A549 (cell line): Measurements from ENCODE around the gene RIMBP2. TPM values are rescaled to one million over a fixed set of nuclear protein-coding genes. Genes with fewer than 3 reads are reported as not detected.

Source experiments
- ATAC-seq, 2 experiments: fragments of 200-7000 bp in 1 of 2; fragments of >200 bp in 1 of 2; cut with Nextera tagmentation in 1 of 2; cut with Tn5 transposase in 1 of 2; 3 replicates each; pipeline versions ENCODE4 v1.8.0 to v1.9.1; 2018 to 2020; ENCODE audit warnings: mild to moderate bottlenecking in 1 of 2, moderate library complexity in 1 of 2
- CTCF ChIA-PET: fragments of 300-600 bp; sonication (Branson Sonifier 250); formaldehyde crosslinking; extraction: SDS; loops from one replicate; lab custom pipeline; 2021; ENCODE audit warnings: antibody characterized with exemption, inconsistent platforms; lab: Yijun Ruan, JAX
- POLR2A ChIA-PET: fragments of 350-600 bp; formaldehyde crosslinking; extraction: SDS; loops from one replicate; lab custom pipeline; 2021; ENCODE audit warnings: antibody characterized with exemption, inconsistent platforms; lab: Yijun Ruan, JAX
- DNase-seq, 2 experiments: peaks; one replicate each; pipeline versions ENCODE4 v3.0.0 to v3.0.0-alpha.2; 2011 to 2016; ENCODE audit warnings: low read depth in 1 of 2, low spot score in 1 of 2
- FAIRE-seq: peaks from 2 replicates; lab custom pipeline; 2011; peaks lifted over from hg19 to GRCh38; lab: Jason Lieb, UNC
- H3K27ac ChIP-seq, 2 experiments: fragments of >200 bp; sonication (Bioruptor Twin); formaldehyde crosslinking; 3 replicates each; pipeline ENCODE4 v1.5.1; 2016 to 2017
- H3K4me1 ChIP-seq: fragments of >200 bp; sonication (Bioruptor Twin); formaldehyde crosslinking; 3 replicates; pipeline ENCODE4 v1.6.1; 2016
- H3K4me2 ChIP-seq: fragments of >200 bp; sonication (Bioruptor Twin); formaldehyde crosslinking; 3 replicates; pipeline ENCODE4 v1.6.1; 2016
- H3K4me3 ChIP-seq: fragments of >200 bp; sonication (Bioruptor Twin); formaldehyde crosslinking; 3 replicates; pipeline ENCODE4 v1.5.1; 2016
- H3K9me3 ChIP-seq: fragments of >200 bp; sonication (Bioruptor Twin); formaldehyde crosslinking; 3 replicates; pipeline ENCODE4 v1.6.1; 2016
- ATOH8 ChIP-seq: fragments of 250-450 bp; sonication (Bioruptor Pico); IDR thresholded peaks from 2 replicates; pipeline ENCODE4 v1.5.0; 2020; ENCODE audit warnings: low read depth, mild to moderate bottlenecking, moderate library complexity
- BCL3 ChIP-seq: fragments of >200 bp; sonication (Bioruptor Twin); formaldehyde crosslinking; IDR thresholded peaks from 3 replicates; pipeline ENCODE4 v1.6.1; 2016
- BHLHE40 ChIP-seq: IDR thresholded peaks from 2 replicates; pipeline ENCODE4 v1.6.1; 2012; ENCODE audit warnings: low read depth, low read length, inconsistent platforms
- CBX2 ChIP-seq: fragments of 200-600 bp; sonication (generic); IDR thresholded peaks from 2 replicates; pipeline ENCODE4 v1.6.1; 2016; ENCODE audit warnings: low read depth, mild to moderate bottlenecking, borderline replicate concordance
- CEBPB ChIP-seq, 2 experiments: fragments of >200 bp in 1 of 2; sonication (Bioruptor Twin) in 1 of 2; formaldehyde crosslinking in 1 of 2; IDR thresholded peaks; 2 replicates each; pipeline ENCODE4 v1.6.1; 2012 to 2016
- CTCF ChIP-seq: fragments of >200 bp; sonication (Bioruptor Twin); formaldehyde crosslinking; IDR thresholded peaks from 3 replicates; pipeline ENCODE4 v1.5.1; 2016
- EHMT2 ChIP-seq: fragments of 200-600 bp; sonication (generic); IDR thresholded peaks from 2 replicates; pipeline ENCODE4 v1.6.1; 2016; ENCODE audit warnings: antibody characterized with exemption, low read depth, mild to moderate bottlenecking, moderate library complexity
- FOXS1 ChIP-seq: fragments of 250-450 bp; sonication (Bioruptor Pico); IDR thresholded peaks from 2 replicates; pipeline ENCODE4 v1.5.0; 2020; ENCODE audit warnings: mild to moderate bottlenecking, moderate library complexity
- HEYL ChIP-seq: fragments of 250-450 bp; sonication (Bioruptor Pico); IDR thresholded peaks from 2 replicates; pipeline ENCODE4 v1.8.0; 2021; ENCODE audit warnings: mild to moderate bottlenecking, moderate library complexity
- HOXB5 ChIP-seq: fragments of 250-450 bp; sonication (Bioruptor Pico); IDR thresholded peaks from 2 replicates; pipeline ENCODE4 v1.5.0; 2020; ENCODE audit warnings: mild to moderate bottlenecking, moderate library complexity
- JUN ChIP-seq, 2 experiments: fragments of >200 bp; sonication (Bioruptor Twin); formaldehyde crosslinking; IDR thresholded peaks; 2 replicates in 1 of 2; 3 replicates in 1 of 2; pipeline ENCODE4 v1.6.1; 2016 to 2017
- KDM5A ChIP-seq: fragments of 200-600 bp; sonication (generic); IDR thresholded peaks from 2 replicates; pipeline ENCODE4 v1.6.1; 2016; ENCODE audit warnings: antibody characterized with exemption, mild to moderate bottlenecking
- MAZ ChIP-seq: fragments of 150-350 bp; IDR thresholded peaks from 2 replicates; pipeline ENCODE4 v1.6.1; 2014; ENCODE audit warnings: antibody characterized with exemption, low read depth, low read length, borderline replicate concordance
- MYC ChIP-seq: IDR thresholded peaks from 2 replicates; pipeline ENCODE4 v1.6.1; 2012; ENCODE audit warnings: mild to moderate bottlenecking, inconsistent platforms, low read length, improper control_type of control experiment, borderline replicate concordance
- NR3C1 ChIP-seq: fragments of >200 bp; sonication (Bioruptor Twin); formaldehyde crosslinking; IDR thresholded peaks from 3 replicates; pipeline ENCODE4 v1.6.1; 2017
- POLR2AphosphoS2 ChIP-seq: conservative IDR thresholded peaks from 2 replicates; pipeline ENCODE4 v1.6.1; 2012; ENCODE audit warnings: low read length, improper control_type of control experiment, inconsistent platforms
- RCOR1 ChIP-seq: fragments of 150-350 bp; IDR thresholded peaks from 2 replicates; pipeline ENCODE4 v1.6.1; 2014; ENCODE audit warnings: antibody characterized with exemption, low read length, low read depth
- RNF2 ChIP-seq: fragments of 200-600 bp; sonication (generic); IDR thresholded peaks from 2 replicates; pipeline ENCODE4 v1.6.1; 2016; ENCODE audit warnings: low read depth, mild to moderate bottlenecking, antibody characterized with exemption, moderate library complexity, borderline replicate concordance
- SREBF2 ChIP-seq: fragments of 450-650 bp; IDR thresholded peaks from 2 replicates; pipeline ENCODE4 v1.6.1; 2014; ENCODE audit warnings: mild to moderate bottlenecking, moderate library complexity
- TFCP2L1 ChIP-seq: fragments of 250-450 bp; sonication (Bioruptor Pico); IDR thresholded peaks from 2 replicates; pipeline ENCODE4 v1.5.0; 2021; ENCODE audit warnings: mild to moderate bottlenecking
- USF2 ChIP-seq: fragments of 450-650 bp; IDR thresholded peaks from 2 replicates; pipeline ENCODE4 v1.6.1; 2014; ENCODE audit warnings: antibody characterized with exemption
- ZNF302 ChIP-seq: fragments of 250-450 bp; sonication (Bioruptor Pico); IDR thresholded peaks from 2 replicates; pipeline ENCODE4 v1.9.0; 2021; ENCODE audit warnings: inconsistent platforms, mild to moderate bottlenecking, moderate library complexity
- ZSCAN20 ChIP-seq: fragments of 250-450 bp; sonication (Bioruptor Pico); IDR thresholded peaks from 2 replicates; pipeline ENCODE4 v1.8.0; 2022; ENCODE audit warnings: mild to moderate bottlenecking, moderate library complexity
- WGBS: methylation state at CpG from one replicate; pipeline ENCODE4 v1.1.6; 2017; ENCODE audit errors: missing lambda C conversion rate; 5-methylcytosine and 5-hydroxymethylcytosine counted together
- polyA plus RNA-seq, 4 experiments: library from polyadenylated mRNA; depleted of rRNA in 3 of 4; stranded (reverse); fragments of >200 nt; fragmentation: RNase III in 1 of 4; extraction: RNeasy Plus Mini Kit Qiagen cat#74134 plus additional on column Dnase treatment in 1 of 4; gene quantifications; 2 replicates in 3 of 4; 3 replicates in 1 of 4; pipeline ENCODE4 v1.2.3, GENCODE V29; 2011 to 2017

Gene RIMBP2
- polyA plus RNA-seq, 2 of the 4 experiments (the other 2 are of a cell fraction) = not detected

DNA sequence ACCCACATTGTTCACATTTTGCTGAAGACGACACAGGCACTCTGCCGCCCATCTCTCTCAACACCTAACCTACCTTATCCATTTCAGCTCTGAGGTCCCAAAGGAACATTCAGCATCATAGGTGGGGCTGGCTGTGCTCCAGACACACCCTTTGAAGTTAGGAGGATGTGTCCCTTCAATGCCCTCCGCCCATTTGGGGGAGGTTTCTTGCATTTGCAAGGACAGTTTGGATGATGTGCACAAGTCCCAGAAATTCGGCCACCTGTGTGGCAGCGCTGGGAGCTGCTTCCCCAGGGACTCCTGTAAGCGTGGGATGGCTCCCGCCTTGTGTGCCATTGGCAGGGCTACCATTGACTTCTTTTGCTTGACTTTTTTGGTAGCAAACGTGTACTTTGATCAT is 113.8 kb downstream of the RIMBP2 start:
- H3K4me3 ChIP-seq = no peak overlapping the region
- CTCF ChIA-PET = interaction anchor here (0.6 to 1.2 kb wide), 2 partner anchors 21 to 1887 kb away, joined by 3 read pairs; no protein-coding TSS in a partner anchor
- POLR2A ChIA-PET = no interaction called here
- TF ChIP-seq TFCP2L1 (CRISPR knock-in tag) (no peak), KDM5A (no peak), JUN (IDR thresholded peaks at IDR 0.05) (no peak), RNF2 (no peak), CBX2 (no peak), MAZ (no peak), BHLHE40 (no peak), HOXB5 (no peak), ZNF302 (CRISPR knock-in tag) (no peak), HEYL (CRISPR knock-in tag) (no peak), USF2 (no peak), POLR2AphosphoS2 (no peak), MYC (no peak)
- 17% methylated on average over 8 of the region's 8 CpGs for WGBS
- no peaks in the 10 kb centered on the region for H3K9me3 ChIP-seq
- no peak for ATAC-seq
- no peak for DNase-seq
- no peak overlapping the region for H3K27ac ChIP-seq
- H3K4me2 ChIP-seq = no peak overlapping the region
- no peaks in the 10 kb centered on the region for H3K4me1 ChIP-seq
- no peak for FAIRE-seq

GRCh38 chr12:130601327-130601726 is 114.8 kb downstream of the RIMBP2 start:
- Histone ChIP-seq H3K9me3 (no peaks in the 10 kb centered on the region), H3K27ac (no peak overlapping the region)
- POLR2A ChIA-PET = no interaction called here
- 0% methylated on average over 1 of the region's 1 CpG for WGBS
- TF ChIP-seq FOXS1 (CRISPR knock-in tag) = no peak
- no peak for TF ChIP-seq SREBF2
- TF ChIP-seq, all 56 proteins: peak for 0
- ATAC-seq = no peak
- H3K4me3 ChIP-seq = no peak overlapping the region
- no peak overlapping the region for H3K4me2 ChIP-seq
- CTCF ChIA-PET = interaction anchor here (1.2 kb wide), 1 partner anchor 20 kb away, joined by 3 read pairs; no protein-coding TSS in a partner anchor
- FAIRE-seq = no peak
- no peak for DNase-seq
- no peaks in the 10 kb centered on the region for H3K4me1 ChIP-seq

GRCh38 chr12:130596241-130596640 is 119.9 kb downstream of the RIMBP2 start:
- DNase-seq (no peak), FAIRE-seq (no peak), ATAC-seq (no peak)
- ChIA-PET POLR2A (no interaction called here), CTCF (no interaction called here)
- WGBS = 29% methylated on average over 8 of the region's 9 CpGs
- Histone ChIP-seq H3K4me2 (no peak overlapping the region), H3K4me3 (no peak overlapping the region), H3K4me1 (no peaks in the 10 kb centered on the region), H3K27ac (no peak overlapping the region), H3K9me3 (no peaks in the 10 kb centered on the region)
- TF ChIP-seq CEBPB (IDR thresholded peaks at IDR 0.05) (no peak), MAZ (no peak), RCOR1 (no peak), EHMT2 (no peak)

DNA sequence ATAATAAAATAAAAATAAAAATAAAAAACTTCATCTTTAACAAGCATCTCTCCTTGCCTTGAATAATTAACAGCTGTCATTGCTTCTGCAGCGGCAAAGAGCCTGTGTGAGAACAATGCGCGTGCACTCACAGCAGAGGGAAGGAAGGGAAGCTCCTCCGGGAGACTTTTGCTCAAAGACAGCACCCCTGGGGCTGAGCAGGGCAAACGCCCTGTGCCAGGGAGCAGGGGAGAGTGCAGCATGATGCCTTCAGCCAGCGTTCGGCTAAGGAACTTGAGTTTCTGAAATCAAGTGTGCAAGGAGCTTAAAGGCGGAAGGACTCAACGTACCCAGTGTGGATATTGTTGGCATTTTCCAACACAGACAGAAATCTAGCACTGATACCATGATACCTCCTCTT is 120.5 kb downstream of the RIMBP2 start:
- POLR2A ChIA-PET = no interaction called here
- no peak for ATAC-seq
- no peak overlapping the region for H3K27ac ChIP-seq
- DNase-seq = no peak
- CTCF ChIA-PET = no interaction called here
- TF ChIP-seq CTCF = no peak
- no peak for TF ChIP-seq NR3C1
- TF ChIP-seq ZSCAN20 = no peak
- TF ChIP-seq RCOR1 = no peak
- TF ChIP-seq RNF2 = no peak
- TF ChIP-seq BCL3 = no peak
- TF ChIP-seq ATOH8 (CRISPR knock-in tag) = no peak
- H3K4me1 ChIP-seq = no peaks in the 10 kb centered on the region
- H3K9me3 ChIP-seq = no peaks in the 10 kb centered on the region
- H3K4me3 ChIP-seq = no peak overlapping the region
- no peak for FAIRE-seq
- H3K4me2 ChIP-seq = no peak overlapping the region
- WGBS = 47% methylated on average over 9 of the region's 9 CpGs
